Prostate gland (tissue), 2 donors: ENCODE results near the gene RELT. TPM values are rescaled to one million over a fixed set of nuclear protein-coding genes. Genes with fewer than 3 reads are reported as not detected.

ENCODE experiments used
- DNase-seq: peaks from one replicate; pipeline ENCODE4 v3.0.0-alpha.2; 2019; ENCODE audit warnings: low spot score
- H3K27ac ChIP-seq, 2 donors: fragments of 200-600 bp; sonication (generic); 2 replicates each; pipeline ENCODE4 v1.5.1; 2017 to 2019
- H3K27me3 ChIP-seq: fragments of 200-600 bp; sonication (generic); replicated peaks from 2 replicates; pipeline ENCODE4 v1.5.1; 2019; ENCODE audit not compliant: insufficient read depth
- H3K36me3 ChIP-seq, 2 donors: fragments of 200-600 bp; sonication (generic); 1 replicate in 1 of 2; 2 replicates in 1 of 2; pipeline versions ENCODE4 v1.5.1 to v1.8.1; 2017 to 2019
- H3K4me1 ChIP-seq: fragments of 200-600 bp; sonication (generic); replicated peaks from 2 replicates; pipeline ENCODE4 v1.5.1; 2019
- H3K4me3 ChIP-seq, 2 donors: fragments of 200-600 bp; sonication (generic); 2 replicates each; pipeline ENCODE4 v1.5.1; 2017 to 2019
- H3K9me3 ChIP-seq: fragments of 200-600 bp; sonication (generic); 2 replicates; pipeline ENCODE4 v1.5.1; 2017
- CTCF ChIP-seq, 4 experiments: fragments of 200-600 bp in 2 of 4; fragments of 450-650 bp in 2 of 4; sonication (generic) in 2 of 4; IDR thresholded peaks; 1 replicate in 3 of 4; 2 replicates in 1 of 4; pipeline ENCODE4 v1.5.1; 2016 to 2019; ENCODE audit warnings: antibody characterized with exemption in 4 of 4, mild to moderate bottlenecking in 2 of 4, moderate library complexity in 2 of 4
- POLR2A ChIP-seq: fragments of 450-650 bp; IDR thresholded peaks from one replicate; pipeline ENCODE4 v1.6.1; 2016; ENCODE audit warnings: antibody characterized with exemption, mild to moderate bottlenecking
- POLR2AphosphoS5 ChIP-seq: sonication (generic); formaldehyde crosslinking; IDR thresholded peaks from one replicate; pipeline ENCODE4 v1.6.1; 2017; ENCODE audit warnings: antibody characterized with exemption
- WGBS: methylation state at CpG from one replicate; pipeline ENCODE4 v1.1.5; 2018; 5-methylcytosine and 5-hydroxymethylcytosine counted together
- intact Hi-C: fragments of 100-400 bp; cut with DNase I; formaldehyde crosslinking; loops from one replicate; pipeline ENCODE4 v1.14.2; 2022
- total RNA-seq, 2 donors: library from RNA; depleted of rRNA; stranded (reverse); fragments of >200 nt; gene quantifications; one replicate each; pipeline ENCODE4 v1.1.0, GENCODE V29; 2016

RELT gene
- total RNA-seq, 2 donors from 2014 or later = 0.96 to 10.3 TPM

DNA sequence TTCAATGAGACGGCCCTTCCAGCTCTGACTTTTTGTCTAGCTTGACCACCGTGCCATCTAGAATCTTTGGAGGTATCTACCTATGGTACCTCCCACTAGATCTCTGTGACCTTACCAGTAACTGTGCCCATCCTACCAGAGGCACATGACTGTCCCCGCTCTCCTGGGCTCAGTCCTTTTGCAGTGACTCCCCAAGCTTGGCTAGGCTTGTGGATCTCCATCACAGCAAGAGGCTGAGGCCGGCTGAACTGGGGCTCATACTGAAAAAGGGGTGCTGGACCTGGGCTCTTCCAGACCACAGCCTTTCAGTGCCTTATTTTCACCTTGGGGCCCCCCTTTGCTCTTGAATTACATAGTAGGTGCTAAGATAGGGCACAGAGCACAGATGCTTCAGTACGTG, 27.3 kb downstream of the RELT start:
- no peaks in the 10 kb centered on the region for H3K27me3 ChIP-seq

DNA sequence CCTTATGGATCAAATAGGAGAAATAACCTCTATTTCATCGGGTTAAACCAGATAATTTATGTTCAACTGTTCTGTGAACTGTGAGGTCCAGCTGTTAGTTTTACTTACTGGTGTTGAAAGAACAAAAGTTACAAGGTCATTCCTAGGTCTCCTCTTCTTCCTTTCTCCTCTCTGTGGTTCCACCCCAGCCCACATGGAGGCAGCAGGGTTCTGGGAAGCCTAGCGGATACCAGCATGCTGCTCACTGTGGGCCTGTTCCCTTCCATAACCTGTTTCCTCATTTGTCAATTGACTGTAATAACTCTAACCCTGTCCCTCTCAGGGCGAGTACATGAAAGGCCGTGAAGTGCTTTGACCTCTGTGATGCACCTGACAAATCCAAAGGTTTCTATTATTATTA, 27.8 kb downstream of the RELT start:
- intact Hi-C loops = loop anchor here (1.0 to 10.0 kb wide), 3 partner anchors 193 to 257 kb away; partner anchors contain the start of gene FAM168A

More for the DNA sequence above, 27.3 kb downstream of the RELT start:
- no peak for DNase-seq
- no peak overlapping the region for H3K27ac ChIP-seq
- no peaks in the 10 kb centered on the region for H3K4me1 ChIP-seq
- intact Hi-C loops = loop anchor here (5.0 to 10.0 kb wide), 2 partner anchors 194 to 221 kb away; partner anchors contain the start of gene FAM168A
- H3K36me3 ChIP-seq = no peaks in the 10 kb centered on the region
- TF ChIP-seq POLR2AphosphoS5 (no peak), POLR2A (no peak), CTCF (IDR thresholded peaks at IDR 0.05) (no peak)
- H3K9me3 ChIP-seq = no peaks in the 10 kb centered on the region
- 82% methylated on average over 5 of the region's 5 CpGs for WGBS
- H3K4me3 ChIP-seq = no peak overlapping the region

DNA sequence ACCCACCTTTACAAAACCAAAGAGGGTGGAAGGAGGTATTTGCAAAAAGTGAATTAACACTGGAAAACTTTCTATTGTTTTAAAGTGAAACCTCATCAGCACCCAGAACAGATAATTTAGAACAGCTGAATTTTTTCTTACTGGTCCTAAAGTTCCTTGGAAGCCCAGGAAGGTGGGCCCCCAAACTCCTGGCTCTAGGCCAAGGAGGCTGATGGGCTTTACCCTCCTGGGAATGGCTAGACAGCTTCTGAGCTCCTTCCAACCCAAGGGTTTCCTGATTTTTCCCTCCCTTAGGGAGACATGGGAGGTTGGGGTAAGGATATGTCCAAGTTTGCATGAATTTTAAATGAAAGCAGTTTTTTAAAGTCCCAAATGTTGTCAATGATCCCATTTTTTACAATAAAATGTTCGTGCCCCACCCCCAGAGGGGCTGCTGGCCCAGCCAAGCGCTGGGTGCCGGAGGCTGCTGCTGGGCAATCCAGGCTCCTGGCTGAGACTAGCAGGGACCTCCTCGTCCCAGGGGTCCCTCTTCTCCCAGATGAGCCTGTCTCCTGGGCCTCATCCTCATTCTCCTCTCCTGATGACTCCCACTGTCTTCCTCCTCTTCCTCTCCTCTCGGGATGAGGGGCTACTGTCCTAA, 28.4 kb downstream of the RELT start:
- TF ChIP-seq CTCF (IDR thresholded peaks at IDR 0.05) (no peak), POLR2AphosphoS5 (no peak), POLR2A (no peak)
- Histone ChIP-seq H3K9me3 (no peaks in the 10 kb centered on the region), H3K36me3 (no peaks in the 10 kb centered on the region), H3K4me3 (no peak overlapping the region), H3K27ac (no peak overlapping the region), H3K4me1 (no peaks in the 10 kb centered on the region), H3K27me3 (no peaks in the 10 kb centered on the region)
- intact Hi-C loops = loop anchor here (1.0 to 10.0 kb wide), 3 partner anchors 193 to 257 kb away; partner anchors contain the start of gene FAM168A
- 81% methylated on average over 5 of the region's 5 CpGs for WGBS
- no peak for DNase-seq

More for the DNA sequence above, 27.8 kb downstream of the RELT start:
- Histone ChIP-seq H3K27me3 (no peaks in the 10 kb centered on the region), H3K4me1 (no peaks in the 10 kb centered on the region), H3K9me3 (no peaks in the 10 kb centered on the region), H3K27ac (no peak overlapping the region), H3K4me3 (no peak overlapping the region), H3K36me3 (no peaks in the 10 kb centered on the region)
- TF ChIP-seq POLR2A = no peak
- peak in 3 of 4 experiments; percentile 32 to 72 (median 71) for TF ChIP-seq CTCF (IDR thresholded peaks at IDR 0.05)
- DNase-seq = no peak
- 52% methylated on average over 4 of the region's 4 CpGs for WGBS

DNA sequence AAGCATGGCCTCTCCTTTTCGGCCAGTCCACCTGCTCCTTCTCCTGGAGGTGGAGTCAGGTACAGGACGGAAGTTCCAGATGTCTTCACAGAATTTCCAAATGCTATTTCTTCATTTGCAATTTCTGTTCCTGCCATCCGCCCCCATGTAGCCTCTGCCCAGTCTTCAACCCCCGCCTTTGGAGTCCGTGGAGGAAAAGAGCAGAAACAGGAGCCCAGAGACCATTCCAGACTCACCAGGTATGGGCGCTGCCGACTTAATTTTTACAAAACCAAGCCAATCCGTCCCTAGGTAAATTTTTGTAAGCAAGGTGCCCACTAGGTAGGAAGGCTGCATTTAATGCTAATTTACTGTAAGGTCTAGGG, 28.9 kb downstream of the RELT start:
- Histone ChIP-seq H3K27me3 (no peaks in the 10 kb centered on the region), H3K27ac (no peak overlapping the region), H3K4me3 (no peak overlapping the region), H3K4me1 (no peaks in the 10 kb centered on the region), H3K9me3 (no peaks in the 10 kb centered on the region), H3K36me3 (no peaks in the 10 kb centered on the region)
- no peak for DNase-seq
- intact Hi-C loops = loop anchor here (10.0 kb wide), 1 partner anchor 220 kb away; no protein-coding TSS in a partner anchor
- 92% methylated on average over 8 of the region's 8 CpGs for WGBS
- TF ChIP-seq POLR2AphosphoS5 (no peak), CTCF (IDR thresholded peaks at IDR 0.05) (no peak), POLR2A (no peak)

GRCh38 chr11:73406131-73406530, 29.9 kb downstream of the RELT start:
- WGBS = 91% methylated on average over 1 of the region's 1 CpG
- no peaks in the 10 kb centered on the region for H3K27me3 ChIP-seq
- no peaks in the 10 kb centered on the region for H3K9me3 ChIP-seq
- H3K4me1 ChIP-seq = no peaks in the 10 kb centered on the region
- H3K4me3 ChIP-seq = no peak overlapping the region
- intact Hi-C loops = loop anchor here (10.0 kb wide), 1 partner anchor 219 kb away; no protein-coding TSS in a partner anchor
- H3K36me3 ChIP-seq = no peaks in the 10 kb centered on the region
- TF ChIP-seq CTCF (IDR thresholded peaks at IDR 0.05) (no peak), POLR2A (no peak), POLR2AphosphoS5 (no peak)
- DNase-seq = no peak
- no peak overlapping the region for H3K27ac ChIP-seq
